ENCODE data around the gene SYNE1.

SYNE1 gene

DNA sequence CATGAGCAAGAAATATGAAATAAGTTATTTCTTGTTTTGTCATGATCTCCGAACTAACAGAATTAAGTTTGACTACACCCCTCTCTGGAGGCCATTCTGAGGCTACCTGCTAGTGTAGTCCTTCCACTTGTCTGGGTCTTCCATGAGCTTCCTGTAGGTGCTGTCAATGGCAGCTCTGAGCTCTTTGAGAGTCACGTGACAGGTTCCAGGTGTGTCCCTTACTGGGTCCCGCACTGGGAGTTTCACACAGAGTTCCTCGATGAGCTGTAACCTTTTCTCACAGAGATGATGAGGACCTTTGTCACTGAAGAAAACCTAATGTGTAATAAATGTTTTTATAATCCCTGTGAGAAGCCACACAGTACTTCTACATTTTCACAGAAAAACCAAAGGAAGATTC is 186.6 kb downstream of the SYNE1 start:
- Histone ChIP-seq H3K4me3 (replicated peaks; ENCODE audit: insufficient read depth, low read length) (no peak overlapping the region), H3K27me3 (ENCODE audit: insufficient read depth, poor library complexity, severe bottlenecking) (no peaks in the 10 kb centered on the region), H3K27ac (replicated peaks) (no peak overlapping the region)
- DNase-seq (ENCODE audit: low read depth in 1 of 2, low spot score in 1 of 2), result no peak
- TF ChIP-seq, protein P1, sequence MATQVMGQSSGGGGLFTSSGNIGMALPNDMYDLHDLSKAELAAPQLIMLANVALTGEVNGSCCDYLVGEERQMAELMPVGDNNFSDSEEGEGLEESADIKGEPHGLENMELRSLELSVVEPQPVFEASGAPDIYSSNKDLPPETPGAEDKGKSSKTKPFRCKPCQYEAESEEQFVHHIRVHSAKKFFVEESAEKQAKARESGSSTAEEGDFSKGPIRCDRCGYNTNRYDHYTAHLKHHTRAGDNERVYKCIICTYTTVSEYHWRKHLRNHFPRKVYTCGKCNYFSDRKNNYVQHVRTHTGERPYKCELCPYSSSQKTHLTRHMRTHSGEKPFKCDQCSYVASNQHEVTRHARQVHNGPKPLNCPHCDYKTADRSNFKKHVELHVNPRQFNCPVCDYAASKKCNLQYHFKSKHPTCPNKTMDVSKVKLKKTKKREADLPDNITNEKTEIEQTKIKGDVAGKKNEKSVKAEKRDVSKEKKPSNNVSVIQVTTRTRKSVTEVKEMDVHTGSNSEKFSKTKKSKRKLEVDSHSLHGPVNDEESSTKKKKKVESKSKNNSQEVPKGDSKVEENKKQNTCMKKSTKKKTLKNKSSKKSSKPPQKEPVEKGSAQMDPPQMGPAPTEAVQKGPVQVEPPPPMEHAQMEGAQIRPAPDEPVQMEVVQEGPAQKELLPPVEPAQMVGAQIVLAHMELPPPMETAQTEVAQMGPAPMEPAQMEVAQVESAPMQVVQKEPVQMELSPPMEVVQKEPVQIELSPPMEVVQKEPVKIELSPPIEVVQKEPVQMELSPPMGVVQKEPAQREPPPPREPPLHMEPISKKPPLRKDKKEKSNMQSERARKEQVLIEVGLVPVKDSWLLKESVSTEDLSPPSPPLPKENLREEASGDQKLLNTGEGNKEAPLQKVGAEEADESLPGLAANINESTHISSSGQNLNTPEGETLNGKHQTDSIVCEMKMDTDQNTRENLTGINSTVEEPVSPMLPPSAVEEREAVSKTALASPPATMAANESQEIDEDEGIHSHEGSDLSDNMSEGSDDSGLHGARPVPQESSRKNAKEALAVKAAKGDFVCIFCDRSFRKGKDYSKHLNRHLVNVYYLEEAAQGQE (IDR thresholded peaks at IDR 0.05; ENCODE audit: insufficient replicate concordance, low read depth), result no peak
- TF ChIP-seq, protein P2, sequence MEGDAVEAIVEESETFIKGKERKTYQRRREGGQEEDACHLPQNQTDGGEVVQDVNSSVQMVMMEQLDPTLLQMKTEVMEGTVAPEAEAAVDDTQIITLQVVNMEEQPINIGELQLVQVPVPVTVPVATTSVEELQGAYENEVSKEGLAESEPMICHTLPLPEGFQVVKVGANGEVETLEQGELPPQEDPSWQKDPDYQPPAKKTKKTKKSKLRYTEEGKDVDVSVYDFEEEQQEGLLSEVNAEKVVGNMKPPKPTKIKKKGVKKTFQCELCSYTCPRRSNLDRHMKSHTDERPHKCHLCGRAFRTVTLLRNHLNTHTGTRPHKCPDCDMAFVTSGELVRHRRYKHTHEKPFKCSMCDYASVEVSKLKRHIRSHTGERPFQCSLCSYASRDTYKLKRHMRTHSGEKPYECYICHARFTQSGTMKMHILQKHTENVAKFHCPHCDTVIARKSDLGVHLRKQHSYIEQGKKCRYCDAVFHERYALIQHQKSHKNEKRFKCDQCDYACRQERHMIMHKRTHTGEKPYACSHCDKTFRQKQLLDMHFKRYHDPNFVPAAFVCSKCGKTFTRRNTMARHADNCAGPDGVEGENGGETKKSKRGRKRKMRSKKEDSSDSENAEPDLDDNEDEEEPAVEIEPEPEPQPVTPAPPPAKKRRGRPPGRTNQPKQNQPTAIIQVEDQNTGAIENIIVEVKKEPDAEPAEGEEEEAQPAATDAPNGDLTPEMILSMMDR (IDR thresholded peaks at IDR 0.05; ENCODE audit: insufficient read depth, low read length), result no peak

DNA sequence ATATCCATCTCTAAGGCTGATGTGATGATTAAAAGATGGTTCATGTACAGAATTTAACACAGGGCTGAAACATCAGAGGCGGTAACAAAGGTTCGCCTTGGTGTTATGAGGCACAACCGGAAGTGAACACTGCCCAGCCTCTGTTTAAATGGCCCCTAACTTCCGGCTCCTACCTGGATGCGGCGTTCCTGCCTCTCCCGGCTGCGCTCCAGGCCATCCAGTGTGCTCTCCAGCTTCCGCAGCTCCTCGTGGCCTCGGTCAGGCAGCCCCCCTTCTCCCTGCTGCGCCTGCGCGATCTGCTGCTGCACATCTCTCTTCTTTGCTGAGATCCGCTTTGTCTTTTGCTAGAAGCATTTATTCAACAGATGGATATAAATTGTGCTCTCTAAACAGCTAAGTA is 195.3 kb downstream of the SYNE1 start:
- Histone ChIP-seq H3K4me3 (replicated peaks; ENCODE audit: insufficient read depth, low read length) (no peak overlapping the region), H3K27me3 (ENCODE audit: insufficient read depth, poor library complexity, severe bottlenecking) (no peaks in the 10 kb centered on the region), H3K27ac (replicated peaks) (no peak overlapping the region)
- DNase-seq (ENCODE audit: low read depth in 1 of 2, low spot score in 1 of 2), result no peak
- TF ChIP-seq GABPA (IDR thresholded peaks at IDR 0.05; ENCODE audit: low read depth) (no peak), SPI1 (IDR thresholded peaks at IDR 0.05; ENCODE audit: borderline replicate concordance, low read depth) (no peak), POLR2AphosphoS5 (IDR thresholded peaks at IDR 0.05; ENCODE audit: low read depth) (no peak)
- TF ChIP-seq, protein P1 (IDR thresholded peaks at IDR 0.05; ENCODE audit: insufficient replicate concordance, low read depth), result no peak
- TF ChIP-seq, protein P2 (IDR thresholded peaks at IDR 0.05; ENCODE audit: insufficient read depth, low read length), result no peak

DNA sequence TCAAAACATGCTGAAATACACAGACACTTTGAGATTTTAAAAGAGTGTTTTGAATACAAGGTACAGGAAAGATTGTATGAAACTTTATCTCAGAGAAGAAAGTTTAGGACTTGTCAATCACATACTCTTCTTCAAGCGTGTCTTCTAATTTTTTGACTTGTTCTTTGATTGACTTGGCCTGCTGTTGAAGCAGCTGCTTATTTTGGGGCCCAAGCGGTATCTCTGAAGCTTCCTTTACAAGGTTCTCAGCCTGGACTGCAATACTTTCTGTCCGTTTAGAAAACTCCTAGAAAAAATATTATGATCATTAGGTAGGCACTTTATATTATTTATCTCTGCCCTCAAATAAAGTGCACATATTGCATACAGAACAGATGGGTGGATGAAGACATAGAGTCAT is 201.3 kb downstream of the SYNE1 start:
- Histone ChIP-seq H3K27me3 (ENCODE audit: insufficient read depth, poor library complexity, severe bottlenecking) (no peaks in the 10 kb centered on the region), H3K27ac (replicated peaks) (no peak overlapping the region), H3K4me3 (replicated peaks; ENCODE audit: insufficient read depth, low read length) (no peak overlapping the region)
- DNase-seq (ENCODE audit: low read depth in 1 of 2, low spot score in 1 of 2), result no peak
- TF ChIP-seq GABPA (IDR thresholded peaks at IDR 0.05; ENCODE audit: low read depth) (no peak), POLR2AphosphoS5 (IDR thresholded peaks at IDR 0.05; ENCODE audit: low read depth) (no peak), SPI1 (IDR thresholded peaks at IDR 0.05; ENCODE audit: borderline replicate concordance, low read depth) (no peak)
- TF ChIP-seq, protein P2 (IDR thresholded peaks at IDR 0.05; ENCODE audit: insufficient read depth, low read length), result no peak
- TF ChIP-seq, protein P1 (IDR thresholded peaks at IDR 0.05; ENCODE audit: insufficient replicate concordance, low read depth), result no peak

Measured in HL-60 (cell line).